Stimulated activated CD8-positive, alpha-beta memory T cell treated with anti-CD3 and anti-CD28 coated beads, Interleukin-2, amount 100 ng/mL, for 1 hour (primary cell): ENCODE results near the gene SPATA13.

ENCODE experiments used
- DNase-seq, 2 donors: peaks; one replicate each; pipeline ENCODE4 v3.0.0-alpha.2; 2020; ENCODE audit warnings: low read depth in 2 of 2

SPATA13 gene

DNA sequence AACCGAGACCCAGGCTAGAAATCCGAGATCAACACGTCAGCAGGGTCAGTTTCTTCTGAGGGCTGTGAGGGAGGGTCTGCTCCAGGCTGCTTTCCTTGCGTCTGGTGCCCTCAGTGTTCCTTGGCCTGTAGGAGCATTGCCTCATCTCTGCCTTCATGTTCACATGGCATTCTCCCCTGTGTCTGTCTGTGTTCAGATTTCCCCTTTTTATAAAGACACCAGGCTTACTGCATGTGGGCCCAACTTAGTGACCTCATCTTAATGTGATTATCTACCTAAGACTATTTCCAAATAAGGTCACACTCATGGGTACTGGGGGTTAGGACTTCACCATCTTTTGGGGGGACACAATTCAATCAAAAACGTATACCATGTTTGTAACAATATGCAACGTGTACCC, 91.6 kb downstream of the SPATA13 start:
- DNase-seq, result no peak

DNA sequence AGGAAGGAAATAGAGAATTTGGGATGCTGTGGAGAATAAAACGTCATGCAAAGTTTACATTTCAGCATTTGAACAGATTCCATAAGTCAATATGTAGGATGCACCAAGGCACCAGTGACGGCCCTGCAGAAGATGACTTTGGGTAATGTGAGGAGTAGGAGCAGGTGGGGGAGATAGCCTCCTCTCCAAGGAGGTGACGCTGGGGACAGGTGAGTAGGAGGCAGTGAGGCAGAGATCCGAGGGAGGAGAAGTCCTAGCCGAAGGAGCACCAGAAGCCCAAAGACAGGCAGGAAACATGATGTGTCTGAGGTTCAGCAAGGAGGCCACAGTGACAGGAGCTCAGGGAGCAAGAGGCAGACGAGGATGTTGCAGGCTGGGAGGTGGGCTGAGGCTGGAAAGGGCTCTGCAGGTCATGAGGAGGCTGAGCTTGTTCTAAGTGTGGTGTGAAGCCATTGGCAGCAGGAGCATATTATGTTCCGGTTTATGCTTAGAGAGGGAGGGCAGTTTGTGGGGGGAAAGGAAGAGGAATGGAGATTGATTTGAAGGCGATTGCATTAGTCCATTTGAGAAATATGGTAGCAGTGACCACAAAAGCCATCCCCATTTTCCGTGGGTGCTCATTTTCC, 93.1 kb downstream of the SPATA13 start:
- DNase-seq, result no peak

DNA sequence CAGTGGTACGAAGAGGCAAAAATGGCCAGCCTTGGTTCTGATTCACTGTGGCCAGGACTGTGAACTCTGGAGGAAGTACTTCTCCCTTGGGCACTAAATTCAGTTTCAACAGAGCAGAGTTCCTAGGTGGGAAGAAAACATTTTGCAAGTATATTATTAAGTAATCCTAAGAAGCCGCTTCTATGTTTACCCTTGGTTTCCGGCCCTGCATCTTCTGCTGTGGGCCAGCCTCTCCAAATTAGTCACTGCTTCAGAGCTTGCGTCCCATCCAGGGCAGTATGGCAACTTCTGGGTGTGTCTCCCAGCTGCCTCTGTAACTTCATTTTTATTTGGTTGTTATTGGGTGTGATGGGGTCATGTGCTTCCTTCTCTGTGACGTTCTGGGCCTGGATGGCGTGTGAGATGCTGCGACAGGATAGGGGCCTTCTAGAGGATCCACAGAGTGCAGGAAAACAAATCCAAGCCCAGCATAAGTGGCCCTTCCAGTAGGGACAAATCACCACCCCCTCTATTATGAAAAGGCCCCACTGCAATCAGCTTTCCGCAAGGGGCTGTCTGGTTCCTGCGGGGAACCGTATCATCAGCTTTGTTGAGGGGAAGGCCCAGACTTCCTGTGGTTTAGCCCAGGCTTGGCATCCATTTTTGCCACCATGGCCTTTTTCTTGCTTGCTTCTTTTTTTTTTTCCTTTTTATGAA, 93.8 kb downstream of the SPATA13 start:
- peak in 1 of 2 donors; percentile 35 for DNase-seq

DNA sequence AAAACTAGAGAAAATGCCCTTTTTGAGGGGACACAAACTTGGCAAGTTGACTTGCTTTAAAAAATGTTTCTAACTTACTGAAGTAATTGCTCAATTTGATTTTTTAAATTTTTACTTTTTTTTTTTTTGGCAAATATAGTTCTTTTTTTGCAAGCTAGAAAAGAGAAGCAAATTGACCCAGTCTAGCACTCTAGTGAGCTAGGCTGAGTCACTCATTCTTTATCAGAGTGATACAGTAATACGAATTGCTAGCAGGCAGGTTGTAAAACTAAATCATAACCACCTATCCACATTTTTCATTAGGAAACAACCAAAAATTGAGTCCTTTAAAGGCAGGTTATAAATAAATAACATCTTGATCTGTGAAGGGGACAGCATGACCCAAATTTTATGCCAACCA, 97.0 kb downstream of the SPATA13 start:
- DNase-seq, result no peak

DNA sequence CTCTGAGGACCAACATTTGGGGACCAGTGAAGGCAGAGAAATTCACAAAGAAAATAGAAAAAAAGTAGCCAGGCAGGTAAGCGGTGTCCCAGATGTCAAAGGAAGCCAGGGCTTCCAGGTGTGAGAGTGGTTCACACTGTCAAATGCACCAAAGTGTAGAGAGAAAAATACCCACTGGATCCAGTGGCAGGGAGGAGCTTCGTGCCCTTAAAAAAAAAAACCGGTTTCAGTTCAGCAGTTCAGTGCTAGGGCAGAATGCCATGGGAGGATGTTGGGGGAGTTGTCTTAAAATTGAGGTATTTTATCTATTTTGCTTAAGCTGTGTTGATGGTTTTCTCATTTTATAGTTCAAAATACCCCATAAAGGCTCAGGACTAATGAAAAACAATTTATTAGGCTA, 101.0 kb downstream of the SPATA13 start:
- DNase-seq, result no peak

DNA sequence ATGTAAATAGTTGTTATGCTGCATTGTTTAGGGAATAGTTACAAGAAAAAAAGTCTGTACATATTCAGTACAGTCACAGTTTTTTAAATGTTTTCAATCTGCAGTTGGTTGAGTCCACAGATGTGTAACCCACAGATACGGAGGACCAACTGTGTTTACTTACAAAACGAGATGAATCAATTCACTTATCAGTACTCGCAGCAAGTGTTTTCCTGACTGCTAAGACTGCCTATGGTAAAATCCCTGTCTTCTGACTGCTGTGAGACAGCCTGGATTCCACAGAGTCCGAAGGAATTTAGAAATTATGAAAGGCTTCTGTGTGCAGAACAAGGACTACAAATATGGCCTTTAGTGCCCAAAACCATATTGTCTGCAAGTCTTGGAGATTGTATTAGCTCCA, 103.1 kb downstream of the SPATA13 start:
- no peak for DNase-seq

DNA sequence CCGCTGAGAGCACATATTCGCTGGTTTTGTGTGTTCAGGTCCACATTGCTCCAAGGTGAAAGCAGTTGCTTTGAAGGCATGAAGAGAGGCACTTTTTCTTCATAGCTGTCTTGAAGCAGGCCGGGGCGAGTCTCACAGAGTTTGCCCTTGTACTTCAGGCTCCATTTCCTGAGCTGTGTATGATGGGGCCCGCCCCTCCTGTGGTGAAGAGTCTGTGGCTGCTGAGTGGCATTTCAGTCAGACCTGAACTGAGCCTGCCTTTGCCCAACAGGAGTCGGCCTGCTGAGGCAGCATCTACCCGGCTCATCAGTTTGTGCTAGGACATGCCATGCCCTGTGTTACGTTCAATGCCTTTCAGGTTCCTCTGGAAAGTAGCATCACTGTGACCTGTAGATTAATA, 104.5 kb downstream of the SPATA13 start:
- peak; percentile 56 to 64 for DNase-seq

DNA sequence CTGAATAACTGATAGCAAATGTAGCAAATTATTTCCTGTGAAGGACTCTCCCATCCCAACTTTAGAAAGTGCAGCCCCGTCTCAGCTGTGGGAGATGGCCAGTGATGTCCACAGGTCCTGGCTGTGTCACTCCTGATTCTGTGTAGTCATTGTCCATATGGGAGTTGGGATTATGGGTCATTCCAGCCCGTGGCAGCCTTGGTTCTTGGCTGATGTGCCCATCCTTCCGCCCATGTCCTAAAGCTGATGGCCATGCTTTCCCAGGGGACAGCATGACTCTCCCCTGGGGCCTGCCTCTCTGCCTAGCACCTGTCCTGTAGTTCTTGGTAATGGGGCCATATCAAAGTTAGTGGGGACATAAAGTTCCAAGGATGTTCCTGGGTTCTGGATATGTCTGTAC, 104.9 kb downstream of the SPATA13 start:
- DNase-seq, result no peak

DNA sequence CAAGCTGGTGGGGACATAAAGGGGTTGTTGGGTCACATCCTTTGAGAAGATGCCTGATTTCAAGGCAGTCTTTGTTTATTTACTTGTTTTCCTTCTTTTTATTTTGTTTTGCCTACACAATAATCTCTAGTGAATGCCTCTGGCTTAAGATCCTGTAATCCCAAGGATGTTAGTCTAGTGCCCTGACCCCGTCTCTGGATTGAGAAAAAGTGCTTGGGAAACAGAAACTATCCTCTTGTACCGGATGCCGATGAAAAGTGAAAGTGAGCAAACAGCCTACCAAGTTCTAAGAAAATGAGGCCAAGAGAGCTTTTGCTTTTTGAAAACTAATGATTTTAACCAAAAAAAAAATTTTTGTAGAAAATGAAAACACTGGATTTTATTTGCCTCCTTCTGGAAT, 106.8 kb downstream of the SPATA13 start:
- no peak for DNase-seq

DNA sequence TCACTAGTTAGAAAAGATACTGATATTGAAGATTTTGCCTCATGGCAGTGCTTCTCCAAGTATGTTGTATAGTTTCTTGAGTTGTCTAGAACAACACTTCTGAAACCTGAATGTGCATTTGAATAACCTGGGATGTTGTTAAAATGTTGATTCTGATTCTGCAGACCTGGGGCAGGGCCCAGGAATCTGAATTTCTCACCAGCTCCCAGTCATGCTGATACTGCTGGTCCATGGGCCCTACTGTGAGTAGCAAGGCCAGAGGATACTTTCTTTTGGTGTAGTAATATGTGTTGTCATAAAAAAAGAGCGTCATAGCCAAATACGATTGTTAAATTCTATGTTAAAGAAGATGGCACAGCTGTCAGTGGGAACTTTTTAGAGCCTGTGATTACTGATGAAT, 107.3 kb downstream of the SPATA13 start:
- no peak for DNase-seq

DNA sequence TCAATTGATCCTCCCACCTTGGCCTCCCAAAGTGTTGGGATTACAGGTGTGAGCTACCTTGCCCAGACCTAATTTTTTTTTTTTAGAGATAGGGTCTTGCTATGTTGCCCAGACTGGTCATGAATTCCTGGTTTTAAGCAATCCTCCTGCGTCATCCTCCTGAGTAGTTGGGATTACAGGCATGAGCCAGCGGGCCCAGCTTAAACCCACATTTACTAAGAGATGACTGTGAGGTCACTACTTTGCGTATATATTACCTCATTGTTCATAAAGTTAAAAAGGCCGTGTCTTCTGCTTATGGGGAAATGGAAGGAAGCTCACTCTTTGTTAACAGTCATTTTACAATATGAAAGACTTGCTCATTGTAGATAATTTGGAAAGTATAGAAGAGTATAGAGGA, 109.3 kb downstream of the SPATA13 start:
- no peak for DNase-seq

DNA sequence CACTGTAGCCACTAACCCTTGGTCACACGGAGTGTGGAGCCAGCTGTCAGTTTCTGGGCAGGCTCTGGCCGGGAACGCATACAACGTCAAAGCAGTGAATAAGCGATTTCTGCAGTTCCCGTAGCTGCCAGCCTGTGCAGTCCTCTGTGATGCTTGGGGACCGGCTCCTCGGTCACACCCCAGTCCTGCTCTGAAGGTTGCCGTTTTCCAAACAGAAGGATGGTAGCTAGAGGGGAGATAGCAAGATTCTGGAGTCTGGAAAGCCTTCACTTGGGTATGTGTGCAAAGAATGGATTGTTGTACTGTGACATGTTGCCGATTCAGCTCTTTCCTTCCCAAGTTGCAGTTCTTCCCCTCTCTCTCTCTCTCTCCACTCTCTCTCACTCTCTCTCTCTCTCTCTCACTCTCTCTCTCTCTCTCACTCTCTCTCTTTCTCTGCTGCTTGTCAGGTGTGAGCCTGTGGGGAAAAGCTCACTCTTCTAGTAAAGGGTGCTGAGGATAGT, 110.2 kb downstream of the SPATA13 start:
- DNase-seq, result no peak

DNA sequence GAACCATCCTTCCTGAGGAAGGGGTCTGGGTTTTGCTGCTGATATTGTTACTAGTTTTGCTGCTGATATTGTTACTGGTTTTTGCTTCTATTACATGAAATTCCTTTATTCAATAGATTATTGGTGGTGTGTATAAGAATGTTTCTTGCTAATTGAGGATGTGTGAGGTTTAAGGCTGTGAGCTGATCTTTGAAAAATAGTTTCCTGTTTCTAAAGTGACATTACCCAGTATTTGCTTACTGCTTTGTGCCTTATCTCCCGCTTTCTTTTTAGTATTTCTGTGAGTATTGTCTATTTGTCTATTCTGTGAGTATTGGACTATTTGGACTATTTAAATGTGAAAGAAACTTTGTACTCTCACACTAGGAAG, 110.7 kb downstream of the SPATA13 start:
- no peak for DNase-seq

DNA sequence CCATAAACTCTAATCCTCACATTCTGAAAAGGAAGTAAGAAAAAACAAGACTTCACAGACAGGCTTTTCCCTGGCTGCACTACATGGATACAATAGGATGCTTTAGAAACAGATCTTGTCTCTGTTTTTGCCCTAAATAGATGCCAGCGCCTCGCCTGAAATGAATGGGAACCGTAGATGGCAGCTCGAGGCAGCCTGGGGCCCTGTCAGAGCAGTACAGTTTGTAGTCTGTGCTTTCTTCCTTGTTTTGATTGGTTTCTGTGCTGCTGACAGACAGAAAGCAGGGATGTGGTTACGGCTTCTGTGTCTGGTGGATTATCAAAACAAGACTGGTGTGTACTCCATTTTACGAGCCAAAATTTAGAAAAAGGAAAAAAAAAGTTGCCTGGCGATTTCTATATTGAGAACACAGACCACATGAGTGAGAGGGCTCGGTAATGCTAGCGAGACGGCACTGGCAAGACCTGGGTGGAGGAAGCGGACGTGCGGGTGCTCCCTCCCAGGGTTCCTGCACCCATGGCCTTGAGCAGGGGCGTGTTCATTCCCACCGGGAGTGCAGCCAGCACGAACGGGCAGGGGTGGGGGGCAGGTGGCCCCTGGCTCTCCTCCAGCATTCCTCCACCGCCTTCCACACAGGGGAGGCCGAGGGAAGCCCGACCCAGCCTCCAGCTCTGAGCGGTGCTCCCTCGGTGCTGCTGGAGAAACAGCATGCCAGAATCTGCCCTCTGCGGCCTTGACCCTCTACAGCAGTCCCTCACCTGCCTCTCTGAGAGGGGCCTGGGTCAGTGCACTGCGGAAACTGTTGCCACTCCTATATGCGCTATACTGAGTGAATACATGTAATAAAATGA, 111.3 kb downstream of the SPATA13 start:
- DNase-seq, result no peak

DNA sequence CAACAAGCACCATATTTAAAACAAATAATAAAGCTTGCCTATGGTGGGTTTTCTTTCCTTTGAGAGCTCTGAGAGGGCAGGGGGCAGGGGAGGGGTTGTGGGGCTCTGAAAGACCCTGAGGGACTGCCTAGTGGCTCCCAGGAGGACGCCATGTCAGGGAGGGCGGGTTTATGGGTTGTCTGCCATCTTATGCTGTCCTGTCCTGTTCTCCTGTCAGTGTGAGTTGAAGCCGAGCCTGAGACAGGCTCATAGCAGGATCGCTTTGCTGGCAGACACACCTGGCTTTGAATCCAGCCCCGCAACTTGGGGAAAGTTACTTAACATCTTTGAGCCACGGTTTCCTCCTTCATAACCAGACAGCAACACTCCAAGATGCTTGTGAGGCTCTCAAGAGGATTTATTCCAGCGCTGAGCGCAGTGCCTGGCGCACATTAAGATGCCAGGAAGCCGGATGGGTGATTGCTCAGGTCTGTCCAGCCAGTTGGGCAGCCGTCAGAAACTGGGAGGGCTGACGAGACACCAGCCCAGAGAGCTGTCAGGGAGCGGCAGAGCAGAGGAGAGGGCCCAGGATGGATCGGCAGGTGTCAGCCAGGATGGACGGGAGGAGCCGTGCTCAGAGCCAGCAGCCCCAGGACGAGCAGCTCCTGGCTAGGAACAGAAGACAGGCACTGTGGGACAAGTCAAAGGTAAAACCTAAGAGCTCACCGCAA, 112.1 kb downstream of the SPATA13 start:
- no peak for DNase-seq

DNA sequence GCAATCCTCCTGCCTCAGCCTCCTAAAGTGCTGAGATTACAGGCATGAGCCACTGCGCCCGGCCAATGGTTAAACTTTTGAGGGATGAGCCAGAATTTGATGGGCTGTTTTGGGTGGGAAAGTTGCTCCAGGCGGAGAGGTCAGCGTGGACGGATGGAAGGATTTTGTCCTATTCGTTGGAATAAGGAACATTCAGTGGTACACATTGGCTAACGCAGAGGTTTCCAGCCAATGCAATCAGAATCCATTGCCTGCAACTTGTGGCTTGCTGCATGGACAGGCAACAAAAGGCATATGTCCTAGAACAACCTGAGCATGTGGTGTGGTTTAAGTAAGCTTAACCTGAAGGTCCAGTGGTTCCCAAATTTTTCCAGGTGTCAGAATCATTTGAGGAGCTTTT, 113.4 kb downstream of the SPATA13 start:
- no peak for DNase-seq

DNA sequence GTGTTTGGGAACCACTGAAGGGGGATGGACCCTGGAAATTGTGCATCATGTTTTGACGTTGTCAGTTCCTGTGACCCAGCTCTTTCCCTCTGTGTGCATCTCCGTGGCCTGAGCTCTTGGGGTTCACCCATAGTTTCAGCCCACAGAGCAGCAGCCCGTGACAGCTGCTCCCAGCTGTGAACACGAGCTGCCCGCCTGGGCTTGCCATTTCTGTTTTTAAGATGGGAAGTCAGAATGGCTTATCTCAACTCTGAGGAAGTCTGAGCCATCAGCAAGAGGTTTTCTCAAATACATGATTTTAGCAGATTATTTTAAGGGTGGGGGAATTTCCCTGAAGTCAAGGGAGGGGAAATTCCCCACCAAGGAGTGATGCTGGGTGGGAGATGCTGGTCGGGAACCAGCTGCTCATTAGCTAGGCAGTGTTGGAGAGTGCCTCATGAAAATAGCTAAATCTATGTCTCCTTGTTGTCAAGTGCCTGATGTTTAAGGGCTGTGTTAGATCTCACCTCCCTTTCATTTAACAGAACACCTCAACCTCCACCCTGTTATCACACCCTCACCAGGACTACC, 114.0 kb downstream of the SPATA13 start:
- DNase-seq, result peak; percentile 34 to 48

DNA sequence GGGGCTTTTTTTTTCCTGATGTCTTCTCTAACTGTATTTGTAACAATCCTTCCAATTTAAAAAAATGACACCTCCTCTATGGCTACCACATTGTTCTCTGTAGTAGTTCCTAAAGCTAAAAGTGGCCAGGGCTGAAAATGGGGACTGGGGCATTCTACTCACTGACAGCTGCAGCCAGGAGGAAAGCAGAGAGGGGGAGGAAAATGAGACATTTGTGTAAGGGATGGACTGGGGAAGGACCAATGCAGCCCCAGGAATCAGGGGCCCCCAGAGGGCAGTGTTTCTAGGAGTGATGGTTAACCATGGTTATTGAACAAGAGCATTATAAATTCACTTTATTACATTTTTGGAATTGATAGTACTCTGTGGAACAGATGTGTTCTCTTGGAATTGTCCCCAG, 114.5 kb downstream of the SPATA13 start:
- no peak for DNase-seq

DNA sequence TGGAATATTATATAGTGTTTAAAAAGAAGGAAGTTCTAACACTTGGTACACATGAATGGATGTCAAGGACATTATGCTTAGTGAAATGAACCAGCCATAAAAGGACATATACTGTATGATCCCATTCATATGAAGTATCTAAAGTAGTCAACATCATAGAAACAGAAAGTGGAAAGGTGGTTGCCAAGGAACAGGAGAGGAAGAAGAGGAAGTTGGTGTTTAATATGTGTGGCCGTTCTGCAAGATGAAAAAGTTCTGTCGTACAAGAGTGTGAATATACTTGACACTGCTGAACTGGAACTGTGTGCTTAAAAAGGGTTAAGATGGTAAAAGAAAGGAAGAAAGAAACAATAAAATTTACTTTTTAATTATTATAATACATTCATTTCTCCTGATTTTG, 115.8 kb downstream of the SPATA13 start:
- no peak for DNase-seq

DNA sequence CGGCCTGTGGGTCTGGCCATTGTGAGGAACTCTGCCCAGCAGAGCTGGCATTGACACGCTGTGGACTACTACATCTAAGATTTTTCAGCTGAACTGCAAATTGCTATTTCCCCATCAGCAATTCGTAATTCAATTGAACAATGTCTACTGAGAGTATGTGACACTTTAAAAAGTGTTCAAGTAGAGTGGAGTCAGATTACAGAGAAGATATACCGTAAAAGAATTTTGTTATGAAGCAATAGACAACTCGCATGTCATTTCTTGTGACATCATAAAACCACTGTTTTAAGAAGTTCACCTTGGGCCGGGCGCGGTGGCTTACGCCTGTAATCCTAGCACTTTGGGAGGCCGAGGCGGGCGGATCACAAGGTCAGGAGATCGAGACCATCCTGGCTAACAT, 116.3 kb downstream of the SPATA13 start:
- DNase-seq, result no peak

DNA sequence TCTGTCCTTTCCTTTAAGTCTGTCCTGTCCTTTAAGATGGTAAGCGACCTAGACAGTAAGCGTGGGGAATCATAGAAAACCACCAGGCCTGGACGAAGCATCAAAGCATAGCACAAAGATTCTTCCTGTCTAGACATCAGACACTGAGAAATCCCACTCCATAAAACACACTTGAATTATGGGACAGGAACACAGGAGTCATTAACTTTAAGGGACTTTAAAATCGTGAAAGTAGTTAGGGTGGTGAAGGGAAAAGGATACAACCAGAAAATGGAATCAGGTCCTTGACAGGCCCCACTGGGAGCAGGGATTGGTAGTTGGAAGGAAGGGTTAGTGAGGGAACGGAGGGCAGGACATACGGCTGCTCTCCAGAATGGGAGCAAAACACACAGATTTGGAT, 117.2 kb downstream of the SPATA13 start:
- DNase-seq, result no peak
